HepG2 (cell line): ENCODE results near the gene GPS1.

Source experiments
- CTCF ChIP-seq: sonication (generic); formaldehyde crosslinking; IDR thresholded peaks from 2 replicates; pipeline ENCODE4 v1.5.0; 2020; ENCODE audit warnings: mild to moderate bottlenecking, missing genetic modification reagents, moderate library complexity
- NKX3-1 ChIP-seq: sonication (generic); formaldehyde crosslinking; IDR thresholded peaks from 2 replicates; pipeline ENCODE4 v1.5.0; 2020; ENCODE audit warnings: missing genetic modification reagents
- SPEN ChIP-seq: sonication (generic); formaldehyde crosslinking; IDR thresholded peaks from 2 replicates; pipeline ENCODE4 v1.5.1; 2020; ENCODE audit warnings: low read depth, mild to moderate bottlenecking, missing genetic modification reagents
- ZFP36 ChIP-seq: fragments of 150-350 bp; IDR thresholded peaks from 2 replicates; pipeline ENCODE4 v1.6.1; 2018; ENCODE audit warnings: borderline replicate concordance, low read length, low read depth; ENCODE audit not compliant: partially characterized antibody

DNA sequence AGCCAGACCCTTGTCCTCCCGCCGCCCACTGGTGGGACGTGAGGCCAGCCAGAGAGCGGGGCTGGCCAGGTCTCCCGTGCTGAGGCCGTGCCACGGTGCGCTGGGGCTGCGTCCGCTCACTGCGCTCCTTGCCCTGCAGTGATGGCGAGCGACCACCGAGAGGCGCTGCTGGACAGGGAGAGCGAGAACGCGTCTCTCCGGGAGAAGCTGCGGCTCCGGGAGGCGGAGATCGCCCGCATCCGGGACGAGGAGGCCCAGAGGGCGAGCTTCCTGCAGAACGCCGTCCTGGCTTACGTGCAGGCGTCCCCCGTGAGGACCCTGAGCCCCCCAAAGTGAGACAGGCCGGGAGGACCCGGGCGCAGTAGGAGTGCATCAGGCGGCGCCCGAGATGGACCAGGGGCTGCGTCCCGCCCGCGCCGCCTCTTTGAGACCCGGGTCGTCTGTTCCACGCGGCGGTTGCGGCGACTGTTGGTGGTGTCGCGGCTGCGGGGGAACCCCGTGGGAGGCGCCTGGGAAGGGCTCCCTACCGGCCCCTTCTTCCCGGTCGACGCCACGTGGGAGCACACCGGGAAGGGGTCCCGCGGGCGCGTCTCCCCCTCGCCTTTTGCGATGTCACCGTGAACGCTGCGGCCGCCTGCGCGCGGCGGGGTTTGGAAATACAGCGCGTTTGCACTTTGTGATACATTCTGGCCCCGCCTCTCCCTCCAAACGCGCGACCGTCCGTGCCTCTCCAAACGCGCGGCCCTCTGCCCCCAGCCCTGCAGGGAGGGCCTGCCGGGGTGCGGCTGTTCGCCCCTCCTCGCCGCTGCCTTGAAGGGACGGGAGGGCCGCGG is 21.0 kb upstream of the GPS1 start:
- TF ChIP-seq CTCF (CRISPR knock-in tag), result peak; percentile 90
- no peak for TF ChIP-seq SPEN (CRISPR knock-in tag)
- TF ChIP-seq ZFP36, result no peak
- TF ChIP-seq NKX3-1 (CRISPR knock-in tag), result no peak
